Measurements from ENCODE around the gene NTM. TPM values are rescaled to one million over a fixed set of nuclear protein-coding genes. Genes with fewer than 3 reads are reported as not detected.

NTM gene
- total RNA-seq, 1 experiment from 2014 or later = 9.9 TPM

GRCh38 chr11:131776211-131776610, 405.8 kb downstream of the NTM start:
- Histone ChIP-seq H2BK120ac (ENCODE audit: low read depth, low read length, poor library complexity, severe bottlenecking) (no peak overlapping the region), H3K27me3 (ENCODE audit: insufficient read depth, low read length) (no peaks in the 10 kb centered on the region), H4K91ac (ENCODE audit: insufficient read length, low read depth, low read length) (no peak overlapping the region), H4K20me1 (ENCODE audit: control insufficient read depth, insufficient read depth, insufficient read length) (no peaks in the 10 kb centered on the region), H2BK15ac (ENCODE audit: low read depth, low read length) (no peak overlapping the region), H3K4ac (ENCODE audit: low read depth, low read length) (no peak overlapping the region), H2AFZ (ENCODE audit: low read length) (no peak overlapping the region), H2AK5ac (ENCODE audit: insufficient read length, low read length) (no peak overlapping the region), H2BK5ac (ENCODE audit: insufficient read length, low read length) (no peak overlapping the region), H3K27ac (ENCODE audit: insufficient read length, low read depth, low read length) (no peak overlapping the region), H2BK20ac (ENCODE audit: low read depth, low read length, poor library complexity, severe bottlenecking) (no peak overlapping the region), H3K9ac (ENCODE audit: extremely low read depth, insufficient read length, low read length) (no peak overlapping the region), H4K5ac (ENCODE audit: insufficient read length, low read depth, low read length) (no peak overlapping the region), H3K23ac (ENCODE audit: insufficient read length, low read depth, low read length) (no peak overlapping the region), H3K23me2 (ENCODE audit: insufficient read length, low read depth, low read length, poor library complexity, severe bottlenecking) (no peaks in the 10 kb centered on the region), H4K8ac (replicated peaks; ENCODE audit: insufficient read length, low read depth, low read length) (no peak overlapping the region), H3K79me2 (ENCODE audit: insufficient read depth, low read length) (no peaks in the 10 kb centered on the region), H3T11ph (ENCODE audit: low read length) (no peak overlapping the region), H3K79me1 (ENCODE audit: insufficient read depth, low read depth, low read length, poor library complexity, severe bottlenecking) (no peaks in the 10 kb centered on the region), H3K14ac (ENCODE audit: insufficient read depth, low read length) (no peak overlapping the region), H3K4me1 (ENCODE audit: insufficient read depth, low read length) (no peaks in the 10 kb centered on the region), H3K56ac (ENCODE audit: insufficient read length, low read depth, low read length) (no peak overlapping the region), H3K9me3 (ENCODE audit: control insufficient read depth, low read depth, low read length) (no peaks in the 10 kb centered on the region), H2BK12ac (ENCODE audit: insufficient read length, low read depth, low read length) (no peak overlapping the region), H3K18ac (ENCODE audit: insufficient read length, low read depth, low read length) (no peak overlapping the region), H3K4me2 (ENCODE audit: insufficient read depth, insufficient read length, low read length) (no peak overlapping the region)
- peaks cover 3% of the 10 kb centered on the region; the same call in 1 of the 2 replicates for H3K27me3 Mint-ChIP-seq (ENCODE audit: low read depth)
- no peak overlapping the region for H3K4me3 Mint-ChIP-seq
- DNase-seq = no peak
- TF ChIP-seq CTCF (conservative IDR thresholded peaks at IDR 0.05) = no peak
- H3K4me1 Mint-ChIP-seq = no peaks in the 10 kb centered on the region
- no CpG with 5 or more reads among the region's 3 CpGs for WGBS (ENCODE audit: extremely low coverage, insufficient read length, low lambda C conversion rate)
- H3K9me3 Mint-ChIP-seq = no peaks in the 10 kb centered on the region
- no peaks in the 10 kb centered on the region for H3K36me3 Mint-ChIP-seq (ENCODE audit: insufficient read depth in 1 of 3, low read depth in 3 of 3)
- H3K27ac Mint-ChIP-seq = no peak overlapping the region
